ENCODE measurements around the gene EFR3B. TPM values are rescaled to one million over a fixed set of nuclear protein-coding genes. Genes with fewer than 3 reads are reported as not detected.

The EFR3B gene
- total RNA-seq, 1 donor from 2014 or later = 9.0 TPM

DNA sequence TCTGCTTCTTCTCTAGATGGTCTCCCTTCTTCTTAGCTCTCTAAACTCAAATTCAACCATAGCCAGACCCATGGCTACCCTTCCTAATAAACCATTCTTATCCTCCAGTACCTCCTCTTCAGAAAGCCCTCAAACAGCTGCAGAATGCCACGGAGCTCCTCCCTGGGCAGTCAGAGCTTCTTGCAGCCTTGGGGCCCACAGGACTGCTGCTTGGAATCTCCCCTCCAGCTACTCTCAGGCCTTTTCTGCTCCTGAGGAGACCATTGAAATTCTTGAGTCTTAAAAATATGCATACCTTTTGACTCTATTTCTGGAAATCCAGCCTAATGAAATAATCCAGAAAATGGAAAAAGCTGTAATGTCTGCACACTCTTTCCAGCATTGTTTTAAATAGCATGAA is 30.7 kb downstream of the EFR3B start:
- H3K27me3 ChIP-seq (ENCODE audit: low read depth) = no peaks in the 10 kb centered on the region
- no peak overlapping the region for H3K27ac ChIP-seq
- TF ChIP-seq, protein P1, sequence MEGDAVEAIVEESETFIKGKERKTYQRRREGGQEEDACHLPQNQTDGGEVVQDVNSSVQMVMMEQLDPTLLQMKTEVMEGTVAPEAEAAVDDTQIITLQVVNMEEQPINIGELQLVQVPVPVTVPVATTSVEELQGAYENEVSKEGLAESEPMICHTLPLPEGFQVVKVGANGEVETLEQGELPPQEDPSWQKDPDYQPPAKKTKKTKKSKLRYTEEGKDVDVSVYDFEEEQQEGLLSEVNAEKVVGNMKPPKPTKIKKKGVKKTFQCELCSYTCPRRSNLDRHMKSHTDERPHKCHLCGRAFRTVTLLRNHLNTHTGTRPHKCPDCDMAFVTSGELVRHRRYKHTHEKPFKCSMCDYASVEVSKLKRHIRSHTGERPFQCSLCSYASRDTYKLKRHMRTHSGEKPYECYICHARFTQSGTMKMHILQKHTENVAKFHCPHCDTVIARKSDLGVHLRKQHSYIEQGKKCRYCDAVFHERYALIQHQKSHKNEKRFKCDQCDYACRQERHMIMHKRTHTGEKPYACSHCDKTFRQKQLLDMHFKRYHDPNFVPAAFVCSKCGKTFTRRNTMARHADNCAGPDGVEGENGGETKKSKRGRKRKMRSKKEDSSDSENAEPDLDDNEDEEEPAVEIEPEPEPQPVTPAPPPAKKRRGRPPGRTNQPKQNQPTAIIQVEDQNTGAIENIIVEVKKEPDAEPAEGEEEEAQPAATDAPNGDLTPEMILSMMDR (IDR thresholded peaks at IDR 0.05) = no peak
- no peaks in the 10 kb centered on the region for H3K4me1 ChIP-seq
- H3K4me3 ChIP-seq = no peak overlapping the region
- intact Hi-C loops (cut with DNase I) = no loop called here
- H3K36me3 ChIP-seq = no peaks in the 10 kb centered on the region
- H3K9me3 ChIP-seq = no peaks in the 10 kb centered on the region
- peak; percentile 89 to 92 for ATAC-seq
- DNase-seq = no peak

DNA sequence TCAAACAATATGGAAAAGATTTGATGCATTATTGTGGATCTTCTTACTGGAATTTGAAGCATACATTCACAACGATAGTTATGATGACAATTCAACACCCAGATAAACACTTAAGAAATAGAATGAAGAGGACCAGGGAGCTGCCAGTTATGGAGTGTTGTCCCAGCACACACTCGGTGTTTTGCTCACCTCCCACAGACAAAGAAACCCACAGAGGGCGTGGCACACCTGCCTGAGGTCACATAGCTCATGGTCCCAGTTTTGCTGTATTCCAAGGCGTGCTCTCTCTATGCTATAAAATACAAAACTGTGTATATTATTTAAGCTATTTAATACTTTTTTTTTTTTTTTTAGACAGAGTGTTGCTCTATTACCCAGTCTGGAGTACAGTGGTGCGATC is 31.1 kb downstream of the EFR3B start:
- intact Hi-C loops (cut with DNase I) = no loop called here
- Histone ChIP-seq H3K27ac (peak overlapping the region; percentile 5), H3K4me3 (no peak overlapping the region), H3K9me3 (no peaks in the 10 kb centered on the region), H3K27me3 (ENCODE audit: low read depth) (no peaks in the 10 kb centered on the region), H3K36me3 (no peaks in the 10 kb centered on the region), H3K4me1 (no peaks in the 10 kb centered on the region)
- TF ChIP-seq, protein P1 (IDR thresholded peaks at IDR 0.05) = no peak
- ATAC-seq (peak; percentile 84 to 90), DNase-seq (no peak)

DNA sequence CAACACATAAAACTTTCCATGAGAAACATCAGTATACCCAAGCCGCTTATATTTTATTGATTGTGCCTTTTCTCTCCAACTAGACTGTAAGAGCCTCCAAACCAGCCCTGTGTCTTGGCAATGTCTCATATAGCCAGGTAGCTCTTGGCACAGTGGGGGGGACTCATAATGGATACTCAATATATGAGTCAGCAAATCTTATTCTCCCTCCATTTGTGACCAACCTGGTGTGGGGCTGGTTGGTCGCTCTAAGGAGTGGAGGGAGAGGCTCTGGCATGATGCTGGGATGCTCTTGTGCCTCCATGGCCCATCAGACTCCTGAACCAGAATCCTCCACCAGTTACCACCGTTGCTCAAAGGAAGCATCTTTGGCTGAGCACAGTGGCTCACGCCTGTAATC is 32.0 kb downstream of the EFR3B start:
- H3K27ac ChIP-seq = peak overlapping the region; percentile 5
- TF ChIP-seq, protein P1 (IDR thresholded peaks at IDR 0.05) = no peak

DNA sequence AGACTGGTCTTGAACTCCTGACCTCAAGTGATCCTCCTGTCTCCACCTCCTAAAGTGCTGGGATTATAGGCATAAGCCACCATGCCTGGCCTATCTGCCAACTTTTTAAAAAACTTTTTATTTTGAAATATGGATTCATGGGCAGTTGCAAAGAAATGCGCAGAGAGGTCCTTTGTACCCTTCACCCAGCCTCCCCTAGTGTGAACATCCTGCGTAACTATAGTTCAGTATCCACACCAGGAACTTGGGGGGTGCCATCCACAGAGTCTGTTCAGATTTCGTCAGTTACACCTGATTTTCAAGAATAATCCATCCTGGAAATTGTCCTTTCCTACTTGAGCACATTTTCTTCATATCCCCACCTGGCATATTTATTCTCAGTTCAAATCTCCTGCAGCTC is 33.0 kb downstream of the EFR3B start:
- DNase-seq (no peak), ATAC-seq (no peak)
- Histone ChIP-seq H3K27me3 (ENCODE audit: low read depth) (no peaks in the 10 kb centered on the region), H3K4me3 (no peak overlapping the region), H3K4me1 (peaks cover 9% of the 10 kb centered on the region), H3K9me3 (no peaks in the 10 kb centered on the region), H3K27ac (no peak overlapping the region), H3K36me3 (no peaks in the 10 kb centered on the region)
- intact Hi-C loops (cut with DNase I) = no loop called here
- TF ChIP-seq, protein P1 (IDR thresholded peaks at IDR 0.05) = no peak

More for the DNA sequence above, 32.0 kb downstream of the EFR3B start:
- H3K4me3 ChIP-seq = no peak overlapping the region
- H3K9me3 ChIP-seq = no peaks in the 10 kb centered on the region
- ATAC-seq (no peak), DNase-seq (no peak)
- H3K4me1 ChIP-seq = peaks cover 8% of the 10 kb centered on the region
- H3K36me3 ChIP-seq = no peaks in the 10 kb centered on the region
- intact Hi-C loops (cut with DNase I) = no loop called here
- no peaks in the 10 kb centered on the region for H3K27me3 ChIP-seq (ENCODE audit: low read depth)

DNA sequence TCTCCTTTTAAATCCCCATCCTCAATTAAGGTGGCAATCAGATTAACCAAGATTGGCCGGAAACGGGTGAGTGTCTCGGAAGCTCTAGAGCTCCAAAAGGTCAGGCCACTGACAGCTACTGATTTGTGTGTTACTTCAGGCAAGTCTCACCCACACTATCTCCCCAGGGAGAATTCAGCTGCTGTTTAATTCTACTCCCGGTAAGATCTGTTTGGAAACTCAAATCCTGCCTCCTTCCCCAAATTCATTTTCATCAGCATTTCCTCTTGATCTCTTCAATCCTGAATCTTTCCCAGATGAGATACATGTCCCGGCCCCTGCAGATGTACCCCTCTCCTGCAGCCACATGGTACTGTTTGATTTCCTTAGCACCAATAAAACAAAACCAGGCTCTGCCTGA is 34.9 kb downstream of the EFR3B start:
- Histone ChIP-seq H3K27ac (no peak overlapping the region), H3K4me1 (peaks cover 9% of the 10 kb centered on the region), H3K4me3 (no peak overlapping the region), H3K27me3 (ENCODE audit: low read depth) (no peaks in the 10 kb centered on the region), H3K9me3 (no peaks in the 10 kb centered on the region), H3K36me3 (no peaks in the 10 kb centered on the region)
- no peak for ATAC-seq
- intact Hi-C loops (cut with DNase I) = no loop called here
- no peak for DNase-seq
- TF ChIP-seq, protein P1 (IDR thresholded peaks at IDR 0.05) = no peak

DNA sequence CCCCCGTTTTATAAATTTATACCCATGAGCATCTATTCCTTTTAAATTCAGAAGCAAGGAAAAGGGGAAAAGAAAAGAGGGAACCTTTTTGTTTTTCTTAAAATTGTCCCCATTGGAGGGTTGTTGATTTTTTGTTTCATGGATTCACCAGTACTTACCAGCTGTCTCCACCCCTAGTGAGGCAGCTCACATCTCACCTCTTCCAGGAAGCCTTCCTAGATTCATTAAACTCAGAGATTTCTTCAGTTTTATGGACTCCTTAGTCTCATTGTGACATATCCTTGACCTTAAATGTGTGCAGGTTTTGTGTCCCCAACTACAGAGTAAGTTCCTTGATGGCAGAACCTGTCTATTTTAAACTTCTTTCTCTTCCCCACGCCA is 35.9 kb downstream of the EFR3B start:
- TF ChIP-seq, protein P1 (IDR thresholded peaks at IDR 0.05) = no peak
- no peak for ATAC-seq
- no peak for DNase-seq
- Histone ChIP-seq H3K36me3 (no peaks in the 10 kb centered on the region), H3K27me3 (ENCODE audit: low read depth) (no peaks in the 10 kb centered on the region), H3K4me3 (no peak overlapping the region), H3K4me1 (peaks cover 9% of the 10 kb centered on the region), H3K9me3 (no peaks in the 10 kb centered on the region), H3K27ac (no peak overlapping the region)
- intact Hi-C loops (cut with DNase I) = no loop called here
